ENCODE data around the gene SLC44A5.

GRCh38 chr1:75602486-75602885 lies 8.4 kb downstream of the SLC44A5 start:
- TF ChIP-seq POLR2A (IDR thresholded peaks at IDR 0.05; ENCODE audit: low read depth, low read length) (no peak), TAF1 (IDR thresholded peaks at IDR 0.05; ENCODE audit: borderline replicate concordance, low read depth, low read length) (no peak), POLR2AphosphoS5 (IDR thresholded peaks at IDR 0.05; ENCODE audit: low read depth, low read length) (no peak)
